Measurements from ENCODE around the gene RPS27A.

DNA sequence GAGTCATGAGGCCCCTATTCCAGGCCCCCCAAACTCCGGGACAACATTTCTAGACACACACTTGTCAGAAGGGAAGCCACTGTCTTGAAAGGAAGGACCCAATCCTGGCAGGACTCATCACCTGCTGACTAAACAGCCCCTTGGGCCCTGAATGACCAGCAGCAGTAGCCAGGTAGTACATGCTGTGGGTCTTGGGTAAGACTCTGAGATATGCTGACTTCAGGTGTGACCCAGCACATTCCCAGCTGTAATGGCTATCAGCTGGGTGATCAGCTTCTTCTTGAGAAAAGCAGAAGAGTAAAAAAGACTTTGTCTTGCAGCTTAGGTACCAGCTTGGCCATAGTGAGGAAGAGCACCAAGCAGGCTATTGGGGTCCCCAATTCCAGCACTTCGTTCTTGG is 36.0 kb upstream of the RPS27A start:
- TF ChIP-seq RARB (CRISPR knock-in tag; IDR thresholded peaks at IDR 0.05) = no peak
- no peak for TF ChIP-seq TOX (CRISPR knock-in tag; IDR thresholded peaks at IDR 0.05; ENCODE audit: borderline replicate concordance)
